Melanocyte of skin (primary cell): Measurements from ENCODE around the gene MOBP. TPM values are rescaled to one million over a fixed set of nuclear protein-coding genes. Genes with fewer than 3 reads are reported as not detected.

Experiments used
- total RNA-seq, 2 donors: library from RNA; depleted of rRNA; stranded (reverse); fragments of >200 nt; gene quantifications; 2 replicates each; pipeline ENCODE4 v1.2.3, GENCODE V29; 2012

MOBP gene
- total RNA-seq: under 1 TPM in 1 of 2 donors, not detected in 1; under 0.01 TPM

GRCh38 chr3:39467394-39468107, at the start of gene MOBP:
TSS of gene MOBP (plus strand) at chr3:39467680. CDS start at chr3:39502070, 34,390 bp downstream.

Other genes with a start within 250 kb of the MOBP start
- gene CX3CR1, start 187.6 kb upstream of the MOBP start, total RNA-seq: not detected
- not detected for gene CCR8, start 138.0 kb upstream of the MOBP start, total RNA-seq
- gene SLC25A38, start 84.3 kb upstream of the MOBP start, total RNA-seq: 10 to 100 TPM; 15.8 to 17.0 TPM
- gene RPSA, start 61.0 kb upstream of the MOBP start, total RNA-seq: 100 to 1,000 TPM; 509 to 922 TPM